ENCODE results near the gene PACS1. TPM values are rescaled to one million over a fixed set of nuclear protein-coding genes. Genes with fewer than 3 reads are reported as not detected.

Gene PACS1
- total RNA-seq, 1 experiment from 2014 or later, result 91.8 TPM

GRCh38 chr11:66126808-66127555 lies 56.9 kb downstream of the PACS1 start:
- ATAC-seq (peak; percentile 71), DNase-seq (ENCODE audit: low read depth, low spot score) (no peak)
- peaks cover 49% of the 10 kb centered on the region for H3K4me1 ChIP-seq (ENCODE audit: control insufficient read depth, insufficient read depth, low read length)
- no TSS peak for BruUV-seq (replicated peaks)
- ChIA-PET POLR2A (no interaction called here), CTCF (no interaction called here)
- in situ Hi-C loops (cut with HindIII; ENCODE audit: low pct_unique_long_range_greater_than_20kb, low sequenced_read_pairs), result no loop called here
- intact Hi-C loops (cut with micrococcal nuclease; ENCODE audit: unreplicated experiment), result no loop called here
- TF ChIP-seq TCF7L2 (IDR thresholded peaks at IDR 0.05; ENCODE audit: low read depth, low read length) (no peak), CTCF (IDR thresholded peaks at IDR 0.05) (no peak), REST (IDR thresholded peaks at IDR 0.05; ENCODE audit: insufficient read depth in 1 of 2, low read depth in 2 of 2, low read length in 1 of 2) (no peak), SIN3A (IDR thresholded peaks at IDR 0.05; ENCODE audit: borderline replicate concordance, insufficient read depth, low read depth, low read length) (no peak), POLR2AphosphoS5 (IDR thresholded peaks at IDR 0.05; ENCODE audit: low read depth, low read length) (no peak)
- H3K27me3 ChIP-seq (ENCODE audit: control insufficient read depth, insufficient read depth, low read length), result no peaks in the 10 kb centered on the region
- H3K4me3 ChIP-seq (ENCODE audit: low read depth in 2 of 2, low read length in 2 of 2), result peak overlapping the region in 1 of 2 experiments; percentile 21; a peak in 1 of 4 replicates
- no peaks in the 10 kb centered on the region for H3K9me3 ChIP-seq (ENCODE audit: control insufficient read depth, insufficient read depth, low read depth, low read length)
- peak overlapping the region; percentile 91 for H3K27ac ChIP-seq (ENCODE audit: low read length)
- no peaks in the 10 kb centered on the region for H3K36me3 ChIP-seq (ENCODE audit: control insufficient read depth, insufficient read depth, low read length)

- ChIA-PET POLR2A (no interaction called here), CTCF (no interaction called here)
- H3K4me1 ChIP-seq (ENCODE audit: control insufficient read depth, insufficient read depth, low read length), result peaks cover 36% of the 10 kb centered on the region
- H3K27me3 ChIP-seq (ENCODE audit: control insufficient read depth, insufficient read depth, low read length), result no peaks in the 10 kb centered on the region
- no peak overlapping the region for H3K4me3 ChIP-seq (ENCODE audit: low read depth in 2 of 2, low read length in 2 of 2)
- no peaks in the 10 kb centered on the region for H3K9me3 ChIP-seq (ENCODE audit: control insufficient read depth, insufficient read depth, low read depth, low read length)
- no peak for ATAC-seq
- in situ Hi-C loops (cut with HindIII; ENCODE audit: low pct_unique_long_range_greater_than_20kb, low sequenced_read_pairs), result no loop called here
- no peaks in the 10 kb centered on the region for H3K36me3 ChIP-seq (ENCODE audit: control insufficient read depth, insufficient read depth, low read length)
- TF ChIP-seq TCF7L2 (IDR thresholded peaks at IDR 0.05; ENCODE audit: low read depth, low read length) (no peak), SIN3A (IDR thresholded peaks at IDR 0.05; ENCODE audit: borderline replicate concordance, insufficient read depth, low read depth, low read length) (no peak), CTCF (IDR thresholded peaks at IDR 0.05) (no peak), REST (IDR thresholded peaks at IDR 0.05; ENCODE audit: insufficient read depth in 1 of 2, low read depth in 2 of 2, low read length in 1 of 2) (no peak), POLR2AphosphoS5 (IDR thresholded peaks at IDR 0.05; ENCODE audit: low read depth, low read length) (no peak)
- intact Hi-C loops (cut with micrococcal nuclease; ENCODE audit: unreplicated experiment), result no loop called here
- H3K27ac ChIP-seq (ENCODE audit: low read length), result no peak overlapping the region
- DNase-seq (ENCODE audit: low read depth, low spot score), result no peak
- no TSS peak for BruUV-seq (replicated peaks)
Measured at GRCh38 chr11:66130978-66131377, 60.9 kb downstream of the PACS1 start.

Data from Panc1 (cell line).